ENCODE data around the gene MCC.

MCC gene

DNA sequence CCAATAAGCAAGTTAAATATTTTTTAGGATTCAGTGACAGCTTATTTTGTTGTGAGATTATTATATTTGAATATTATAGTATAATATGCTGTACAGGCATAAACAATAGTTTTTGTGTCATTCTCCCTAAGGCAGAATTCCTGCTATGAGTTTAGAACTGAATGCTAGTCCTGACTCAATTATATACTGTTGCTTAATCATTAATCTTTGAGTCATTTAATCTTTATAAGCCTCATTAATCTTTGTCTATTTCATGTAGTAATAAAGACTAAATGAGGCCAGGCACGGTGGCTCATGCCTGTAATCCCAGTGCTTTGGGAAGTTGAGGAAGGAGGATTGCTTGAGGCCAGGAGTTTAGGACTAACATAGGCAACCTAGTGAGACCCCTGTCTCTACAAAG is 515.2 kb downstream of the MCC start:
- TF ChIP-seq CTCF (conservative IDR thresholded peaks at IDR 0.05; ENCODE audit: control insufficient read depth, insufficient read depth, low read depth, low read length) = no peak
- no peak for DNase-seq (ENCODE audit: low read depth)
- no peak overlapping the region for H3K4me3 ChIP-seq (ENCODE audit: control insufficient read depth, low read depth, low read length)
